ENCODE measurements around the gene NCEH1.

The NCEH1 gene

DNA sequence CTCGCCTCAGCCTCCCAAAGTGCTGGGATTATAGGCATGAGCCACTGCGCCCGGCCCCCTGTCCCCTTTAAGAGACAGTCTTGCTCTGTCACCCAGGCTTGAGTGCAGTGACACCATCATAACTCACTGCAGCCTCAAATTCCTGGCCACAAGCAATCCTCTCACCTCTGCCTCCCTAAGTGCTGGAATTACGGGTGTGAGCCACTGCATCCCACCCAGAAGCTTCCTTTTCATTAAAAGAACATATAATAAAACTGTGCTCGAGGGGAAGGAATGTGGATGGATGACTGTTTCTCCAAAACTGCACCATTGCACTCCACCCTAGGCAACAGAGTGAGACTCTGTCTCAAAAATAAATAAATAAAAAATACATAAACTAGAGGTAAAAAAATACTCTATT is 70.1 kb downstream of the NCEH1 start (continued):
- TF ChIP-seq, protein P1, sequence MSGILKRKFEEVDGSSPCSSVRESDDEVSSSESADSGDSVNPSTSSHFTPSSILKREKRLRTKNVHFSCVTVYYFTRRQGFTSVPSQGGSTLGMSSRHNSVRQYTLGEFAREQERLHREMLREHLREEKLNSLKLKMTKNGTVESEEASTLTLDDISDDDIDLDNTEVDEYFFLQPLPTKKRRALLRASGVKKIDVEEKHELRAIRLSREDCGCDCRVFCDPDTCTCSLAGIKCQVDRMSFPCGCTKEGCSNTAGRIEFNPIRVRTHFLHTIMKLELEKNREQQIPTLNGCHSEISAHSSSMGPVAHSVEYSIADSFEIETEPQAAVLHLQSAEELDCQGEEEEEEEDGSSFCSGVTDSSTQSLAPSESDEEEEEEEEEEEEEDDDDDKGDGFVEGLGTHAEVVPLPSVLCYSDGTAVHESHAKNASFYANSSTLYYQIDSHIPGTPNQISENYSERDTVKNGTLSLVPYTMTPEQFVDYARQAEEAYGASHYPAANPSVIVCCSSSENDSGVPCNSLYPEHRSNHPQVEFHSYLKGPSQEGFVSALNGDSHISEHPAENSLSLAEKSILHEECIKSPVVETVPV (CRISPR knock-in tag; IDR thresholded peaks at IDR 0.05): no peak
- TF ChIP-seq, protein P2, sequence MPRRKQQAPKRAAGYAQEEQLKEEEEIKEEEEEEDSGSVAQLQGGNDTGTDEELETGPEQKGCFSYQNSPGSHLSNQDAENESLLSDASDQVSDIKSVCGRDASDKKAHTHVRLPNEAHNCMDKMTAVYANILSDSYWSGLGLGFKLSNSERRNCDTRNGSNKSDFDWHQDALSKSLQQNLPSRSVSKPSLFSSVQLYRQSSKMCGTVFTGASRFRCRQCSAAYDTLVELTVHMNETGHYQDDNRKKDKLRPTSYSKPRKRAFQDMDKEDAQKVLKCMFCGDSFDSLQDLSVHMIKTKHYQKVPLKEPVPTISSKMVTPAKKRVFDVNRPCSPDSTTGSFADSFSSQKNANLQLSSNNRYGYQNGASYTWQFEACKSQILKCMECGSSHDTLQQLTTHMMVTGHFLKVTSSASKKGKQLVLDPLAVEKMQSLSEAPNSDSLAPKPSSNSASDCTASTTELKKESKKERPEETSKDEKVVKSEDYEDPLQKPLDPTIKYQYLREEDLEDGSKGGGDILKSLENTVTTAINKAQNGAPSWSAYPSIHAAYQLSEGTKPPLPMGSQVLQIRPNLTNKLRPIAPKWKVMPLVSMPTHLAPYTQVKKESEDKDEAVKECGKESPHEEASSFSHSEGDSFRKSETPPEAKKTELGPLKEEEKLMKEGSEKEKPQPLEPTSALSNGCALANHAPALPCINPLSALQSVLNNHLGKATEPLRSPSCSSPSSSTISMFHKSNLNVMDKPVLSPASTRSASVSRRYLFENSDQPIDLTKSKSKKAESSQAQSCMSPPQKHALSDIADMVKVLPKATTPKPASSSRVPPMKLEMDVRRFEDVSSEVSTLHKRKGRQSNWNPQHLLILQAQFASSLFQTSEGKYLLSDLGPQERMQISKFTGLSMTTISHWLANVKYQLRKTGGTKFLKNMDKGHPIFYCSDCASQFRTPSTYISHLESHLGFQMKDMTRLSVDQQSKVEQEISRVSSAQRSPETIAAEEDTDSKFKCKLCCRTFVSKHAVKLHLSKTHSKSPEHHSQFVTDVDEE (CRISPR knock-in tag; IDR thresholded peaks at IDR 0.05): no peak
- TF ChIP-seq ARNTL (CRISPR knock-in tag; IDR thresholded peaks at IDR 0.05; ENCODE audit: borderline replicate concordance, low read depth): no peak

DNA sequence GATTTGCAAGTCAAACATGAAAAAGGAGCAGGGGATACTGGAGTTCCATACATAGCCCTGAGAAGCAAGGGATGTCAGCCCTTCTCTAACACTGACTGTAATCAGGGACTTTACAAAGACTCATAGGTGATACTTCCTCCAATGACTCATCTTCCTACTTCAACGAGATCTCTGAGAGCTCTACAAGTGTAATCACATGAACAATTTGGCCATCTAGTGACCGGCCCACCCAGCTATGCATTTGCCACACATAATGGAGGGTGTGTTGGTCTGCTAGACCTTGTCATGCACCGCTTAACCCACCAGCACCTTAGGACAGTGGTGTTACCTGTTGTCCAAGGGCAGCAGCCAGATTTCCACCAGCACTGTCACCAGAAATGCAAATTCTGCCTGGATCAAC is 75.3 kb downstream of the NCEH1 start:
- ATAC-seq: no peak
- TF ChIP-seq TCF4 (CRISPR knock-in tag; IDR thresholded peaks at IDR 0.05; ENCODE audit: borderline replicate concordance): no peak

DNA sequence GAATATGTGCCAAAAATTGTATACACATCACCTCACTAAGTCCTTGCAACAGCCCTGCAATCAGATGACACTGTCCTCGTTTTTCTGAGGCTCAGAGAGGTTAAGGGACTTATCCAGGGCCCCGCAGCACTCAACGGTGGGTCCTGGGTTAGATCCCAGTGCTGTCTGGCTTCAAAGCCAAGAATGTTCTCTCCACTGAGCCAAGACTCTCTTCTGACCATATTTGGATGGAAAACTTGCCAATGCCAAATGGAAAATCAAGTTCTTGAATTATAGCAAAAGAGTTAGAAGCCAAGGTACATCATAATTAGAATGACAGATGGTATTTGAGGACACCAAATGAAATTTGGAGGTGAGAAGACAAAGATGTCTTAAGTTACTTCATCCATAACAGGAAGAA is 75.9 kb downstream of the NCEH1 start:
- ATAC-seq: no peak

DNA sequence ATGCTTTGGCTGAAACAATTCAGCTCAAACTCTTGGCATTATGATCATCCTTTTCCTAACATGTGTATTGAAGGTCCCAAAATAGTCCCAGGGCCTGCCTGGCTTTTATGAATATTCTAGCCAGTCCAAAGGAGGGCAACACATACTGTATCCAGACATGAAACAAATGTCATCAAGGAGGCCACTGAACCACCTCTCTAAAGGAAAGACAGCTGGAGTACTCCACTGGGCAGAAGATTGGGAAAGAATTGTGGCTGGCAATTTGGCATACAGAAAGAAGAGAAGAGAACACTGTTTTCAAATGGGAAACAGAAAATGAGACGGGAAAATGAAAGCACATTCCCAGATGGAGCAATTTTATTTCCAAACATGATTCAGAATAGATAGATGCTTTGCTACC is 80.6 kb downstream of the NCEH1 start:
- ATAC-seq: no peak
- TF ChIP-seq GLIS3 (CRISPR knock-in tag; IDR thresholded peaks at IDR 0.05): no peak
- TF ChIP-seq ESRRG (CRISPR knock-in tag; IDR thresholded peaks at IDR 0.05): no peak
- TF ChIP-seq ZFP30 (CRISPR knock-in tag; IDR thresholded peaks at IDR 0.05): no peak
- TF ChIP-seq, protein P2 (CRISPR knock-in tag; IDR thresholded peaks at IDR 0.05): no peak
- no peak for TF ChIP-seq PPARA (CRISPR knock-in tag; IDR thresholded peaks at IDR 0.05; ENCODE audit: borderline replicate concordance)
- TF ChIP-seq ISL1 (CRISPR knock-in tag; IDR thresholded peaks at IDR 0.05): no peak
- no peak for TF ChIP-seq CSDC2 (CRISPR knock-in tag; IDR thresholded peaks at IDR 0.05)
- TF ChIP-seq, protein P3, sequence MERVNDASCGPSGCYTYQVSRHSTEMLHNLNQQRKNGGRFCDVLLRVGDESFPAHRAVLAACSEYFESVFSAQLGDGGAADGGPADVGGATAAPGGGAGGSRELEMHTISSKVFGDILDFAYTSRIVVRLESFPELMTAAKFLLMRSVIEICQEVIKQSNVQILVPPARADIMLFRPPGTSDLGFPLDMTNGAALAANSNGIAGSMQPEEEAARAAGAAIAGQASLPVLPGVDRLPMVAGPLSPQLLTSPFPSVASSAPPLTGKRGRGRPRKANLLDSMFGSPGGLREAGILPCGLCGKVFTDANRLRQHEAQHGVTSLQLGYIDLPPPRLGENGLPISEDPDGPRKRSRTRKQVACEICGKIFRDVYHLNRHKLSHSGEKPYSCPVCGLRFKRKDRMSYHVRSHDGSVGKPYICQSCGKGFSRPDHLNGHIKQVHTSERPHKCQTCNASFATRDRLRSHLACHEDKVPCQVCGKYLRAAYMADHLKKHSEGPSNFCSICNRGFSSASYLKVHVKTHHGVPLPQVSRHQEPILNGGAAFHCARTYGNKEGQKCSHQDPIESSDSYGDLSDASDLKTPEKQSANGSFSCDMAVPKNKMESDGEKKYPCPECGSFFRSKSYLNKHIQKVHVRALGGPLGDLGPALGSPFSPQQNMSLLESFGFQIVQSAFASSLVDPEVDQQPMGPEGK (CRISPR knock-in tag; IDR thresholded peaks at IDR 0.05; ENCODE audit: borderline replicate concordance): no peak
- TF ChIP-seq SNAI2 (CRISPR knock-in tag; IDR thresholded peaks at IDR 0.05): no peak
- TF ChIP-seq, protein P1 (CRISPR knock-in tag; IDR thresholded peaks at IDR 0.05): no peak

More for the DNA sequence above, 75.9 kb downstream of the NCEH1 start:
- no peak for TF ChIP-seq OSR1 (CRISPR knock-in tag; IDR thresholded peaks at IDR 0.05)
- TF ChIP-seq, protein P1 (CRISPR knock-in tag; IDR thresholded peaks at IDR 0.05): no peak
- no peak for TF ChIP-seq ARNTL (CRISPR knock-in tag; IDR thresholded peaks at IDR 0.05; ENCODE audit: borderline replicate concordance, low read depth)
- TF ChIP-seq TCF4 (CRISPR knock-in tag; IDR thresholded peaks at IDR 0.05; ENCODE audit: borderline replicate concordance): no peak
- no peak for TF ChIP-seq ISL1 (CRISPR knock-in tag; IDR thresholded peaks at IDR 0.05)
- TF ChIP-seq, protein P3 (CRISPR knock-in tag; IDR thresholded peaks at IDR 0.05; ENCODE audit: borderline replicate concordance): no peak
- TF ChIP-seq RARB (CRISPR knock-in tag; IDR thresholded peaks at IDR 0.05): no peak
- no peak for TF ChIP-seq SNAI2 (CRISPR knock-in tag; IDR thresholded peaks at IDR 0.05)
- no peak for TF ChIP-seq CSDC2 (CRISPR knock-in tag; IDR thresholded peaks at IDR 0.05)
- no peak for TF ChIP-seq ESRRG (CRISPR knock-in tag; IDR thresholded peaks at IDR 0.05)
- TF ChIP-seq, protein P4, sequence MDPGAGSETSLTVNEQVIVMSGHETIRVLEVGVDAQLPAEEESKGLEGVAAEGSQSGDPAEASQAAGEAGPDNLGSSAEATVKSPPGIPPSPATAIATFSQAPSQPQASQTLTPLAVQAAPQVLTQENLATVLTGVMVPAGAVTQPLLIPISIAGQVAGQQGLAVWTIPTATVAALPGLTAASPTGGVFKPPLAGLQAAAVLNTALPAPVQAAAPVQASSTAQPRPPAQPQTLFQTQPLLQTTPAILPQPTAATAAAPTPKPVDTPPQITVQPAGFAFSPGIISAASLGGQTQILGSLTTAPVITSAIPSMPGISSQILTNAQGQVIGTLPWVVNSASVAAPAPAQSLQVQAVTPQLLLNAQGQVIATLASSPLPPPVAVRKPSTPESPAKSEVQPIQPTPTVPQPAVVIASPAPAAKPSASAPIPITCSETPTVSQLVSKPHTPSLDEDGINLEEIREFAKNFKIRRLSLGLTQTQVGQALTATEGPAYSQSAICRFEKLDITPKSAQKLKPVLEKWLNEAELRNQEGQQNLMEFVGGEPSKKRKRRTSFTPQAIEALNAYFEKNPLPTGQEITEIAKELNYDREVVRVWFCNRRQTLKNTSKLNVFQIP (CRISPR knock-in tag; IDR thresholded peaks at IDR 0.05; ENCODE audit: borderline replicate concordance, low read depth): no peak
- TF ChIP-seq TOX (CRISPR knock-in tag; IDR thresholded peaks at IDR 0.05; ENCODE audit: borderline replicate concordance): no peak
- TF ChIP-seq ZNF565 (CRISPR knock-in tag; conservative IDR thresholded peaks at IDR 0.05; ENCODE audit: low read depth): no peak

All from SK-N-SH treated with all-trans-retinoic acid at 6 μM for 48 hours (cell line).